Activated naive CD4-positive, alpha-beta T cell treated with anti-CD3 and anti-CD28 coated beads, Interleukin-2, amount 50 U/mL, for 24 hours (primary cell): ENCODE data around the gene OR2A1.
"Not testable (repeated sequence)": the region's sequence is repeated elsewhere in the genome, so short reads cannot be mapped to it uniquely, and the experiment has no call there.

Experiments
- H3K27ac Mint-ChIP-seq: one replicate; pipeline ENCODE4 v1.8.0; 2021; ENCODE audit warnings: mild to moderate bottlenecking, mixed read lengths
- H3K27me3 Mint-ChIP-seq: one replicate; pipeline ENCODE4 v1.8.0; 2021; ENCODE audit warnings: mixed read lengths
- H3K36me3 Mint-ChIP-seq: one replicate; pipeline ENCODE4 v1.8.0; 2021; ENCODE audit warnings: mixed read lengths
- H3K4me1 Mint-ChIP-seq: one replicate; pipeline ENCODE4 v1.8.0; 2021; ENCODE audit warnings: mixed read lengths
- H3K4me3 Mint-ChIP-seq: one replicate; pipeline ENCODE4 v1.8.0; 2021; ENCODE audit warnings: mild to moderate bottlenecking, mixed read lengths
- H3K9me3 Mint-ChIP-seq: one replicate; pipeline ENCODE4 v1.8.0; 2021; ENCODE audit warnings: mixed read lengths

The OR2A1 gene

GRCh38 chr7:144309702-144310101 lies 2.5 kb upstream of the OR2A1 start:
- not testable (repeated sequence) for H3K4me3 Mint-ChIP-seq, H3K36me3 Mint-ChIP-seq, H3K27ac Mint-ChIP-seq, H3K27me3 Mint-ChIP-seq, H3K4me1 Mint-ChIP-seq, H3K9me3 Mint-ChIP-seq

DNA sequence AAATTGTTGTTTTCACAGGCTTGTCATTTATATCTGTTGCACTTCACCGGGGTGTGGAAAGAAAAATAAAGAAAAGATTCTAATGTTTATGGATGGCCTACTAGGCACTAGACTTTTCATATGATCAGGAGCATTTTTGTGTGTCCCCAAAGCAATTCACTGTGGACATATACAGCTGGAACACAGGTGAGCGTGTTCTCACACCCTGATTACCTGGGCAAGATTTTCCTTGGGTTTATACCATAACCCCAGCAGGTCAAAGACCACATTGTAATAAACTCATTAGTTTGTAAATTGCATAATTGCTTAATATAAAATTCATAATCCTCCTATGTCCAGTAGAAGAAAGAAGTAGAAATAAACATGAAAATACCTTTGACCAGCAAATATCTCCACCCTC lies 1.0 kb upstream of the OR2A1 start:
- H3K27ac Mint-ChIP-seq, H3K9me3 Mint-ChIP-seq, H3K27me3 Mint-ChIP-seq, H3K4me3 Mint-ChIP-seq, H3K36me3 Mint-ChIP-seq, H3K4me1 Mint-ChIP-seq: not testable (repeated sequence)

- H3K36me3 Mint-ChIP-seq, H3K9me3 Mint-ChIP-seq, H3K27me3 Mint-ChIP-seq, H3K4me3 Mint-ChIP-seq, H3K4me1 Mint-ChIP-seq, H3K27ac Mint-ChIP-seq: not testable (repeated sequence)
These were observed 5.3 kb downstream of the OR2A1 start for GRCh38 chr7:144317537-144317936.

DNA sequence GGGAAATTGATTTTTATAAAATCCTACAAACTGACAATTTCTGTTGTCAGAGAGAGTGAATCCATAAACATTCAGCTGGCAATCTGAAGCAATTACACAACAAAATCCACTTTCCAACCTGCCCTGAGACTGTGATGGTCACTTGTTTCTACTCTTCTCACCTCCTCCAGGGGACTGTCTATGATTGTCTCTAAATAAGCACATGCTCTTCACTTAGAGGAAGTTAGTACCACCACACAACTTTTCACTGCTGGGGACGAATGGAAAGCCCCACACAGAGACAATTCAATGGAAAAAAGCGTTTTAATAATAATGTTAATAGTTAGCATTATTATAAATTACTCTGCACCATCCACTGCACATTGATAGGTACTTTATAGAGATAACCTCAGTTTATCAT lies 7.3 kb downstream of the OR2A1 start:
- not testable (repeated sequence) for H3K4me1 Mint-ChIP-seq, H3K27me3 Mint-ChIP-seq, H3K9me3 Mint-ChIP-seq, H3K36me3 Mint-ChIP-seq, H3K27ac Mint-ChIP-seq, H3K4me3 Mint-ChIP-seq

DNA sequence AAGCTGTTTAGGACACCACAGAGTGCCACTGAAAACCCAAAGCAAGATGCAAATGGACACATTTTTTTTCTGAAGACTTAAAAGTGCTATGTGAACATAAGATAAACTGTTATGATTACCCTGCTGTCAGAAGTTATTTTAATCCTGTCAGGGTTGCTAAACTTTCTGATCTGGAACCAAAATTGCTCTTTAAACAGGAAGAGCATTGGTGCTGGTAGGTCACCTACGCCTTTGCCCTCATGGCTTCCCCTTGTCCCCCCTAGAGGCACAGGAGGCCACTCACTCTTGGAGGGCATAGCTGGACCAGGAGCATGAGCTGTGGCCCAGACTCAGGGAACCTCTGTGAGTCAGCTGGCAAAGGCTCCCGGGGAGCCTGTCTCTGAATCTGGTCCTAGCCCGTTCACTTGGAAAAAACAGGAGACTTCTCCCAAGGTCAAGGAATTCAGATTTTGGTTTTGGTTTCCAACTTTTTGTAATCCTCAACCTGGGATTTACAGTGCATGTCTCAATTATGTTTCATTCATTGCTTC lies 9.5 kb downstream of the OR2A1 start:
- H3K36me3 Mint-ChIP-seq, H3K4me1 Mint-ChIP-seq, H3K4me3 Mint-ChIP-seq, H3K9me3 Mint-ChIP-seq, H3K27me3 Mint-ChIP-seq, H3K27ac Mint-ChIP-seq: not testable (repeated sequence)

GRCh38 chr7:144323359-144323758 lies 11.1 kb downstream of the OR2A1 start:
- not testable (repeated sequence) for H3K4me1 Mint-ChIP-seq, H3K4me3 Mint-ChIP-seq, H3K27ac Mint-ChIP-seq, H3K27me3 Mint-ChIP-seq, H3K36me3 Mint-ChIP-seq, H3K9me3 Mint-ChIP-seq

- not testable (repeated sequence) for H3K27me3 Mint-ChIP-seq, H3K9me3 Mint-ChIP-seq, H3K4me1 Mint-ChIP-seq, H3K4me3 Mint-ChIP-seq, H3K36me3 Mint-ChIP-seq, H3K27ac Mint-ChIP-seq
These were observed 13.6 kb downstream of the OR2A1 start for GRCh38 chr7:144325868-144326267.

DNA sequence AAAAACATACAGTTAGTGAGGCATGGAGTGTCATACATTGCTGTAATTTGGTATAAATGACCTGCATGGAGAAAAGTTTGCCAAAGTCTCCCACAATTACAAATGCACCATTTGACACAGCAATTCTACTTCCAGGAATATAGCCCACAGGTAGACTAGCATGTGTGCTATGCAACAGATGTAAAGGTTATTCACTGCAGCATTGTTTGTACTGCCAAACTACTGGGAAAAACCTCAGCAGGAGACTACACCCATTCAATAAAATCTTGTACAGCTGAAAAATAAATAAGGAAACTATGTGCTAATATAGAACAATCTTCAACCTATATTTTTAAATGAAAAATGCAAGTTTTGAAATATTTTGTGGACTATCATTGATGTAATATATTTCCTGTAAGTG lies 17.8 kb downstream of the OR2A1 start:
- H3K27ac Mint-ChIP-seq, H3K4me1 Mint-ChIP-seq, H3K27me3 Mint-ChIP-seq, H3K36me3 Mint-ChIP-seq, H3K4me3 Mint-ChIP-seq, H3K9me3 Mint-ChIP-seq: not testable (repeated sequence)

GRCh38 chr7:144331221-144331995 lies 19.2 kb downstream of the OR2A1 start:
- not testable (repeated sequence) for H3K27ac Mint-ChIP-seq, H3K4me1 Mint-ChIP-seq

DNA sequence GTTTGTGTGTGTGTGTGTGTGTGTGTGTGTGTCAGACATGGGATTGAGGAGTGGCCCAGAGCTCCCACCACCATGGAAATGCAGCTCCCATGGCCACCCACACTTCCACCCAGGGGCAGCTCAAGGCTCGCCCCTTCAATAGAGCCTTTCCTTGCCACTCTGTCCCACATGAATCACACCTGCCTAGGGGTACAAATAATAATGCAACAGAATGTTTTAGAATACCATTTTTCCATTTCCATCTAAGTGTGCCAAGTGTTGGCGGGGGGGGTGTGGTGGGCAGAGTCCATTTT lies 19.7 kb downstream of the OR2A1 start:
- H3K36me3 Mint-ChIP-seq, H3K9me3 Mint-ChIP-seq, H3K4me1 Mint-ChIP-seq, H3K27ac Mint-ChIP-seq, H3K4me3 Mint-ChIP-seq, H3K27me3 Mint-ChIP-seq: not testable (repeated sequence)

More at GRCh38 chr7:144331221-144331995, 19.2 kb downstream of the OR2A1 start:
- not testable (repeated sequence) for H3K9me3 Mint-ChIP-seq, H3K4me3 Mint-ChIP-seq, H3K27me3 Mint-ChIP-seq, H3K36me3 Mint-ChIP-seq

- not testable (repeated sequence) for H3K27me3 Mint-ChIP-seq, H3K9me3 Mint-ChIP-seq, H3K4me3 Mint-ChIP-seq, H3K36me3 Mint-ChIP-seq, H3K27ac Mint-ChIP-seq, H3K4me1 Mint-ChIP-seq
These were observed 36.4 kb downstream of the OR2A1 start for GRCh38 chr7:144348625-144349024.

DNA sequence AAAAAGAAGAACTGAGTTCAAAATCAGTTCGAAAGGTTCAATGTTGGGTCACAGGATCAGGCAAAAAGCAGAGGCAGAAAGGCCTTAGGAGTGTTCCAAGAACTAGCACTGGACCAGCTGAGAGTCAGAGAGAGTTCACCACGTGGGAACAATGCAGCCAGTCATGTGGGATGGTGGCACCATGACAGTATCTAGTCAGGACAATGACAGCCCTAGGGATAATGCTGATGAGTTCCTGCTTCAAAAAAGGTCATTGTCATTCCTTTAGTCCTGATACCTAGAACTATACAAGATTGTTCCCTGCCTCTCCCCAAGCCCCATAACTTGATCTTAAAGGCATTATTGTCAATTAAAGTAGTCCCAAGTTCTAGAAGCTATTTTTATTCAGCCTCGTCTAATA lies 39.4 kb downstream of the OR2A1 start:
- H3K36me3 Mint-ChIP-seq, H3K27me3 Mint-ChIP-seq, H3K4me3 Mint-ChIP-seq, H3K9me3 Mint-ChIP-seq, H3K27ac Mint-ChIP-seq: not testable (repeated sequence)
- H3K4me1 Mint-ChIP-seq, result peaks cover 11% of the 10 kb centered on the region

DNA sequence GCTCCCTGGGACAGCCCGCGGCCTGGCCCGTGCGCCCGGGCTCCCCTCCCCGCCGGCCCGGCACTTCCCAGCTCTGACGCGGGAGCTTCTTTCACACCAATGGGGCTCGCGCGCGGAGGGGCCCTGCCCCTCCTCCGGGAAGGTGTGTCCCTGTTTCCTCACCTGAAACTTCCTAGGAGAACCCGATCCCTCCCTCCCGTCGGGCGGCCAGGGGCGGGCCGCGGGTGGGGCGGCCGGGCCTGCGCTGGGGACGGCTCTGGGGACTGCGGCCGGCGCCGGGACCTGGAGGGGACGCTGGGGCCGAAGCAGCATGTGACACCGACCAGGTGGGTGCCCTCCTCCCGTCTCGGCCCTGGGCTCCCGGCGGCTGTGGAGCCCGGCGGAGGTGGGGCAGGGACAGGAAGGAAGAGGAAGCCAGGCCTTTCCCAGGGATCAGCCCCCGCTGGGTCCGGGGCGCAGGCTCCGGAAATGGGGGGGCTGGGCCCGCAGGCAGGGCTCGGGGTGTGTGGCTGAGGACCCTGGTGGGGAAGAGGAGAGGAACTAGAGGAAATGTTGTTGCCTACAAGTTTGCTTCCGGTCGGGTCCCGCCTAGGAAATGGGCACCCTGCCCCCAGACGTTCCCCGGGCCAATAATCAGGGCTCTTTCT lies 43.1 kb downstream of the OR2A1 start, which contains the start of gene ARHGEF5:
ARHGEF5 (plus strand) TSS at position 227 of the 647 bp plus-strand sequence. CDS start 7,268 bp downstream, outside the sequence.
- Mint-ChIP-seq H3K27ac (peak within 1 kb of the TSS; percentile 77), H3K4me3 (peak within 1 kb of the TSS; percentile 82), H3K4me1 (peaks cover 11% of the 10 kb centered on the region)
- H3K36me3 Mint-ChIP-seq, H3K9me3 Mint-ChIP-seq, H3K27me3 Mint-ChIP-seq: not testable (repeated sequence)

DNA sequence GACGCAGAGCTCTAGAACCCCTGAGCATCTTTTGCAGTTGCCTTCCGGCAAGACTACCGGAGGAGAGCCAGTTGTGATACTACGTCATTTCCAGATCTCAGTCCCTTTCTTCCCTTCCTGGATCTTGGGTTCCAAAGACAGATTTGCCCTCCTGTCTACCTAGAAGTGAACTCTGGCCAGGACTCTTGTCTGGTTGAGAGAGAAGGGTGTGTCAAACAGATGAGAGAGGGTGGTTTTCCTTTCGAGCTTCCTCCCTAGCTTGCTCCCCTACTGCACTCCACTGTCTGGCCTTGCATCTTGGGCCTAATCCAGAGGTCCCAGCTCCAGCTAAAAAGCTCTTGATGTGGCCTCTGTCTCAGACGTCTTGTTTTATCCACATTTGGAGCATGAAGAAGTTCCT lies 44.0 kb downstream of the OR2A1 start:
- H3K27me3 Mint-ChIP-seq, H3K27ac Mint-ChIP-seq, H3K4me1 Mint-ChIP-seq, H3K4me3 Mint-ChIP-seq, H3K9me3 Mint-ChIP-seq, H3K36me3 Mint-ChIP-seq: not testable (repeated sequence)

GRCh38 chr7:144356860-144357259 lies 44.6 kb downstream of the OR2A1 start:
- H3K27me3 Mint-ChIP-seq, H3K9me3 Mint-ChIP-seq, H3K27ac Mint-ChIP-seq, H3K4me3 Mint-ChIP-seq, H3K4me1 Mint-ChIP-seq, H3K36me3 Mint-ChIP-seq: not testable (repeated sequence)

DNA sequence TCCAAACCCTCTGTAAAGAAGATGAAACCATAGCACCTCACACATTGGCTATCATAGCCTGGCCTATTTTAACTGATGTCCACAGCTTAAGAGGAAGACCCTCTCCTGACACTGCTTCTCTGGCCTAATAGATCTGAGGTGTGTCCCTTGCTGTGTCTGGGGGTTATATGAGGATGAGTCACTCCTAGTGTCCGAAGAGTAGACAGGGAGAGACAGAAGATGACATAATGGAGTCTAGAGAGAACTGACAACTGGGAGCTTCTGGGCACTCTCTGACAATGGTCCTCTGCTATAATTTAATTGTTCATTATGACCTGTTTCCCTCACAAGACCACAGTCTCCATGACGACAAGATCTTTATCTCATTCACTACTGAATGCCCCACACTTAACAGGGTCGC lies 49.8 kb downstream of the OR2A1 start:
- H3K27ac Mint-ChIP-seq, H3K4me3 Mint-ChIP-seq, H3K36me3 Mint-ChIP-seq, H3K27me3 Mint-ChIP-seq, H3K9me3 Mint-ChIP-seq, H3K4me1 Mint-ChIP-seq: not testable (repeated sequence)

DNA sequence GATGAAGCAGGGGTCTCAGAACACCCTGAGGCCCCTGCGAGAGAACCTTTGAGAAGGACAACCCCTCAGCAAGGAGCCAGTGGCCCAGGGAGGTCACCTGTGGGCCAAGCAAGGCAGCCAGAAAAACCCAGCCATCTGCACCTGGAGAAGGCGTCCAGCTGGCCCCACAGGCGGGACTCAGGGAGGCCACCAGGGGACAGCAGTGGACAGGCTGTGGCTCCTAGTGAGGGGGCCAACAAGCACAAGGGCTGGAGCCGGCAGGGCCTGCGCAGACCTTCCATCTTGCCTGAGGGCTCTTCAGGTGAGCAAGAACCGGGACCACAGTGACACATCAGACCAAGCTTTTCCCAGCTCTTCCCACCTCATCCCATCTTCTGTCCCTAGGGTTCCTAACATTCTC lies 53.3 kb downstream of the OR2A1 start:
- not testable (repeated sequence) for H3K27ac Mint-ChIP-seq, H3K27me3 Mint-ChIP-seq, H3K4me3 Mint-ChIP-seq, H3K9me3 Mint-ChIP-seq, H3K4me1 Mint-ChIP-seq, H3K36me3 Mint-ChIP-seq
